ENCODE results near the gene CUX1. TPM values are rescaled to one million over a fixed set of nuclear protein-coding genes. Genes with fewer than 3 reads are reported as not detected.
"Not testable (repeated sequence)": the region's sequence is repeated elsewhere in the genome, so short reads cannot be mapped to it uniquely, and the experiment has no call there.

The CUX1 gene
- total RNA-seq, 2 donors from 2014 or later, result 24.7 to 26.2 TPM

DNA sequence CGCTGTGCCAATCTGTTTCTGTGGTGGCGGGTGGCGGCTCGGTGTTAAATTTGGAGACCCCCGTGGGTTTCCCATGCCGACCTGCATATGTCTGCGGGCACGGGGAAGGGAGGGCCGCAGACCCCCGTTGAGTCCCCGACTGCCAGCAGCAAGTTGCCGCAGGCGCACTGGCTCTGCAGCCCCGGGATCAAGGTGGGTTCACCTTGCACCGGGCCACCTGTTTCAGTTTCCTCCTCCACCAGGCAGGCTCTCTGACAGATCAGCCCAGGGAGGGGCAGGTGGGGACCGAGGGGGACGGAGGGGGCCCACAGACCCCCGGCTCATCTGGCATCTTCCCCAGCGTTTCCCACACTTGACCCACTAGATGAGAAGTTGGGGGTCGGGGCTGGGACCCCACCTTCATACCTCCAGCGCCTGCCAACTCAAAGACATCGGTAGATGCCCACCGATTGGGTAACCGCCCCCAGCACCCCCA is 95.9 kb downstream of the CUX1 start:
- Mint-ChIP-seq H3K9me3 (no peaks in the 10 kb centered on the region), H3K4me1 (ENCODE audit: low read depth) (peaks cover 4% of the 10 kb centered on the region), H3K27ac (no peak overlapping the region)

DNA sequence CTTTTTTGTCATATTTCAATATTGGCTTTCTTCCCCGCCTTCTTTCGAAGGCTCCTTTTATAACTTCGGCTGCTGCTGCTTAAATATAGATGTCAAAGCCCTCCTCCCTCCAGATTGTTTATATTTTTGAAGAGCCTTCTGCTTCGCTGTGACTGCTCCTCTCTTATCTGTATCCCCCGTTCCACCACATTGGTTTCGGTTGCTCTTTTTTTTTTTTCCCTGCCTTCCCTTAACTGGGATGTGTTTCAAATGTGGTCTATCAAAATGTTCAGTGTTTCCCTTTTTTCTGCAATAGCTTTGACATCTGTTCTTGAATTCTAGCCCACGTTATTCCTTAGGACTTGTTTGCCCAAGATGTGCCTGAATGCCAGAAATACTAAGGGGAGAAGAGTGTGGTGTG is 96.4 kb downstream of the CUX1 start:
- H3K4me1 Mint-ChIP-seq (ENCODE audit: low read depth), result peaks cover 4% of the 10 kb centered on the region
- peaks cover 0 to 2% of the 10 kb centered on the region in 2 donors for H3K36me3 Mint-ChIP-seq (ENCODE audit: insufficient read depth in 2 of 2)
- no peak for DNase-seq
- H3K27ac Mint-ChIP-seq, result no peak overlapping the region
- no peaks in the 10 kb centered on the region for H3K27me3 Mint-ChIP-seq (ENCODE audit: low read depth)
- H3K9me3 Mint-ChIP-seq, result no peaks in the 10 kb centered on the region
- H3K4me3 Mint-ChIP-seq, result no peak overlapping the region
- ATAC-seq (replicated peaks in 1 of 2), result no peak

More for the DNA sequence above, 95.9 kb downstream of the CUX1 start:
- Mint-ChIP-seq H3K36me3 (ENCODE audit: insufficient read depth in 2 of 2) (peaks cover 0 to 2% of the 10 kb centered on the region in 2 donors), H3K4me3 (no peak overlapping the region), H3K27me3 (ENCODE audit: low read depth) (no peaks in the 10 kb centered on the region)
- ATAC-seq (replicated peaks in 1 of 2), result no peak
- DNase-seq, result no peak

DNA sequence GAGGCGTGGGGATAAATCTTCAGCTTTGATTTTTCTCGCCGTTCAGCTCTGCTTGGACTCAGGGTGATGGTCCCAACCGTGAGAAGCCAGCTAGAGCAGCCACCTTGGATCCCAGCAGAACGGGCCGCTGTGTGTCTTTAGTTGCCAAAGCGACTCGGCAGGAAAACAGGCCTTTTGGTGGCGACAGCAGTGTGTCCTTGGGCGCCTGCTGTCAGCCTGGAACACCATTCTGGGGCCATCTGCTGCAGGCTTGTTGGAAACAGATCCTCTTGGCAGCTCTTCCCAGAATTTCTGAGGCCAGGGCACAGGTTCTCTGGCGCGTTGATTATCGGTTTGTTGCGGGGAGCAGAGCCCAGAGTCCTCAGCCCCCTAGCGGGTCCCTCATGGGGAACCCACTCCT is 97.6 kb downstream of the CUX1 start:
- Mint-ChIP-seq H3K27ac (no peak overlapping the region), H3K4me3 (no peak overlapping the region), H3K4me1 (ENCODE audit: low read depth) (peaks cover 9% of the 10 kb centered on the region), H3K36me3 (ENCODE audit: insufficient read depth in 2 of 2) (peaks cover 0 to 2% of the 10 kb centered on the region in 2 donors), H3K9me3 (no peaks in the 10 kb centered on the region), H3K27me3 (ENCODE audit: low read depth) (no peaks in the 10 kb centered on the region)
- ATAC-seq (replicated peaks in 1 of 2), result no peak
- no peak for DNase-seq

DNA sequence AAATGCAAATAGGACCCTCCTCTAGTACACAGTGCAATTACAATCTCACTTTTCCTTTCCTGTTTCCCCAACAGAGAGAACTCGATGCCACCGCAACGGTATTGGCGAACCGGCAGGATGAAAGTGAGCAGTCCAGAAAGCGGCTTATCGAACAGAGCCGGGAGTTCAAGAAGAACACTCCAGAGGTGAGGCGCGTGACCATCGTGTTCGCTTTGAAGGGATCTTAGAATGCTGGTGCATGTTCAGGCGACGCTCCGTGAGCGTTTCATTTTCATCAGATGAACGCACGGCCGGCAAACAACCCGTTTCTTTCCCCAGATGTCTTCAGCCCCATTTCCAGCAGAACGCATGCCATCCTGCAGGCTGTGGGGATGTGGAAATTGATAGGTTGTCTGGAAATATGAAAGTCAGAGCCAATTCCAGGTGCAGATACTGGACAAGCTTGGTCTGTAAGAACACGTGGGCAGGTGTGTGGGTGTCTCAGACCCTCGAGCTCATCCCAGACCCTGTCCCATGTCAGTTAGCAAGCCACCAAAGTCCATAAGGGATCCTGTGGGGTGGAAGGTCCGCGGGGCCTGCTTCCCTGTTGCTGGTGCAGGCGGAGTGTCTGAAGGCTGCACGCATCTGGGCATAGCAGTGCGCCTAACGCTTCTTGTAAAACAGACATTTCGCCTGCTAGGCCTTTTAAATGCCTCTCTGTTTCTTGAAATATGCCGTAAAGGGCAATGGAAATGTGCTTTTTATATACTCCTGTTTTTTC is 98.8 kb downstream of the CUX1 start:
- no peak overlapping the region for H3K27ac Mint-ChIP-seq
- H3K4me1 Mint-ChIP-seq (ENCODE audit: low read depth), result peaks cover 9% of the 10 kb centered on the region
- no peak for ATAC-seq (replicated peaks in 1 of 2)

DNA sequence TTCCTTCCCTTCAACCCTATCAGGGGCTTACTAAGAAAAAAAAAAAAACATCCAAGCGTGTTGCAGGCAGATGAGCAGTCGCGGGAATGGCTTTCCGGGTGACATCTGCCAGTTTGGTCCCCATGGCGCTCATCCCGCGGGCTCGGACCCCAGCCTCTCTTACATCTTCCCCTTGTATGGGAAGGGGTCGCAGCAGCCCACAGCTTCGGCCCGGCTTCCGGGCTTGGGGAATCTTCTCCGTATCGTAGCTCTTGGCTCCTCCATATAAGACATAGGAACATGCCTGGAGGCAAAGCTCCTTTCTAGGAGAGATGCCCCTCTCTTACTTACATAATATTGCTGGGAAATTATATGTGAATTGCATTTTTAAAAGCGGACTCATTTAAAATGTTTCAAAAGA is 99.5 kb downstream of the CUX1 start:
- H3K36me3 Mint-ChIP-seq (ENCODE audit: insufficient read depth in 2 of 2), result peaks cover 0 to 2% of the 10 kb centered on the region in 2 donors
- no peak for ATAC-seq (replicated peaks in 1 of 2)
- H3K4me1 Mint-ChIP-seq (ENCODE audit: low read depth), result peaks cover 9% of the 10 kb centered on the region
- H3K27me3 Mint-ChIP-seq (ENCODE audit: low read depth), result no peaks in the 10 kb centered on the region
- H3K9me3 Mint-ChIP-seq, result no peaks in the 10 kb centered on the region
- H3K4me3 Mint-ChIP-seq, result no peak overlapping the region
- DNase-seq, result no peak
- no peak overlapping the region for H3K27ac Mint-ChIP-seq

More for the DNA sequence above, 98.8 kb downstream of the CUX1 start:
- H3K27me3 Mint-ChIP-seq (ENCODE audit: low read depth), result no peaks in the 10 kb centered on the region
- no peaks in the 10 kb centered on the region for H3K9me3 Mint-ChIP-seq
- DNase-seq, result no peak
- H3K36me3 Mint-ChIP-seq (ENCODE audit: insufficient read depth in 2 of 2), result peaks cover 0 to 2% of the 10 kb centered on the region in 2 donors
- no peak overlapping the region for H3K4me3 Mint-ChIP-seq

DNA sequence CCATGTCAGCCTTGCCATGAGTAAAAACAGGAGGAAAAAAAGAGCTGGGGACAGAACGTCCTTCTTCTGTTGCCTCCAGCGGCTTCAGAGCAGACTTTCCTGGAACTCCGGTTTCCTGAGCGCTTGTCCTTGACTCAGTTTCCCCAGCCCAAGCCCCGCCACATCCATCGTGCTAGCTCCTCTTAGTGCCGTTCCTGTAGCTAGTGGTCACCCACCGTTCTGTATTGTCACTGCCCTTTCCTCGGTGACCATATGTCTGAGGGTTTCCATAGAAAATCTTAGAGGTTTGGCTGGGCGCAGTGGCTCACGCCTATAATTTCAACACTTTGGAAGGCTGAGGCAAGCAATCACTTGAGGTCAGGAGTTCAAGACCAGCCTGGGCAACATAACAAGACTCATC is 100.1 kb downstream of the CUX1 start:
- Mint-ChIP-seq H3K4me1 (ENCODE audit: low read depth) (peaks cover 8% of the 10 kb centered on the region), H3K4me3 (no peak overlapping the region), H3K27ac (no peak overlapping the region), H3K36me3 (ENCODE audit: insufficient read depth in 2 of 2) (peaks cover 0 to 2% of the 10 kb centered on the region in 2 donors), H3K27me3 (ENCODE audit: low read depth) (no peaks in the 10 kb centered on the region), H3K9me3 (no peaks in the 10 kb centered on the region)
- no peak for ATAC-seq (replicated peaks in 1 of 2)
- no peak for DNase-seq

DNA sequence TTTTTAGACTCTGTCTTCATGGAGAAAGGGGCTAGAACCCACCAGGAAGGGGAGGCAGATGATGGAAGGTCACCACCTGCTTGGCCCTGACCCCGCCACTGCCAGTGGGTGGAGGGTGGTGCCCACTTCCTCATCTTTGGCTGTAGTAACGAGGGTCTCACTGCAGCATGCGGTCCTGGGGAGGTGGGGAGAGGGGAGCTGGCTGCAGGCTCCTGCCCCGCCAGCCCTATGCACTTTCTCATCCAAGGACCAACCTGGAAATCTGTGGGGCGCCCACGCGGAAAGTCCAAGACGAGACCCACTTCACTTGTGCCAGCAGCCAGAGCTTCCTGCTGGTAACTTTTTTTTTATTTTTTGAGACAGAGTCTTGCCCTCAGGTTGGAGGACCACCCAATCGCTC is 101.0 kb downstream of the CUX1 start:
- peaks cover 4% of the 10 kb centered on the region for H3K4me1 Mint-ChIP-seq (ENCODE audit: low read depth)
- ATAC-seq (replicated peaks in 1 of 2) (no peak), DNase-seq (no peak)
- H3K36me3 Mint-ChIP-seq (ENCODE audit: insufficient read depth in 2 of 2), result peaks cover 0 to 2% of the 10 kb centered on the region in 2 donors
- H3K27me3 Mint-ChIP-seq (ENCODE audit: low read depth), result no peaks in the 10 kb centered on the region
- H3K27ac Mint-ChIP-seq, result no peak overlapping the region
- no peaks in the 10 kb centered on the region for H3K9me3 Mint-ChIP-seq
- H3K4me3 Mint-ChIP-seq, result no peak overlapping the region

DNA sequence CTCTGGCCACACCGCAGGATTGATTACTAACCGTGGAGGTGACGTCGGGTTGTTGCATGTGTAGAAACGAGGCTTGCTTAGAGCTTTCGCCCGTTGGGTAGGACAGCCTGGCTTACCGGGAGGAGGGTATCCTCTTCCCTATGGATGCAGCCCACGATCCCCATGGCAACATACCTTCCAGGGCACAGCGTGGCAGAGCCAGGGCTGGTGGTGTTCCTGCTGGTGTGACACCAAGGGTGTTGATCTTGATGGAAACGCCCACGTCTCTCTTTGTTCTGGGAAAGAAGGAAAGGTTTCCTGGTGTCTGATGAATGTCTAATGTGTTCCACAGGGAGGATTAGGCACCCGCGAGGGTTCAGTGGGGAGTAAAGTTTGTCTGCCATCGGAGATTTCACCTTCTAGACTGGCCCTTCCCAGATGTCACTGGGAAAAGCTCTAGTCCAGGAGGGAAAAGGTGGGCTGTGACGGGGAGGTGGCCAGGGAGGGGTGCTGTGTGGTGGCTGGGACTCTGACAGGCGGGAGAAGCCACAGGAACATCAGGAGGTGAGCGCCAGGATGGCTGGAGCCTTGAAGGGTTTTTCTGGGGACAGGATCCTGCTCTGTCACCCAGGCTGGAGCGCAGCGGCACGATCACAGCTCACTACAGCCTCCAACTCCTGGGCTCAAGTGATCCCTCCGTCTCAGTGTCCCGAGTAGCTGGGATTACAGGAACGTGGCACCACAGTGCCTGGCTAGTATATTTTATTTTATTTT is 102.1 kb downstream of the CUX1 start:
- Mint-ChIP-seq H3K9me3 (no peaks in the 10 kb centered on the region), H3K4me1 (ENCODE audit: low read depth) (peaks cover 10% of the 10 kb centered on the region), H3K27me3 (ENCODE audit: low read depth) (no peaks in the 10 kb centered on the region), H3K4me3 (no peak overlapping the region), H3K36me3 (ENCODE audit: insufficient read depth in 2 of 2) (peaks cover 0 to 2% of the 10 kb centered on the region in 2 donors), H3K27ac (no peak overlapping the region)
- no peak for DNase-seq
- ATAC-seq (replicated peaks in 1 of 2), result no peak

DNA sequence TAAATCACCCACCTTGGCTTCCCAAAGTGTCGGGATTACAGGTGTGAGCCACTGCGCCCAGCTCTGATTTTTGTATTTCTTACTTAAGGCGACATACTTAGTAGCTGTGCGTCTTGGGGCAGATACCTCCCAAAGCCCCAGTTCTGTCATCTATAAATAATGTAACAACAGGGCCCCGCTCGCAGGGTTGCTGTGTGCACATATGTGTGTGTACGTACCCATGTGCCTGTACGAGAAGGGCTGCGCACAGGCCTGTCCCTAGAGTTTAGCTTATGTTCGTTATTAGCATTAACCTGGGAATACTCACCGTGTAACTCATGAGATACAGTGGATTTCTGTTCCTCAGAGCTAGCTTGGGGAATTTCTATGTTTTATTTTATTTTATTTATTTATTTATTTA is 103.6 kb downstream of the CUX1 start:
- no peak for ATAC-seq (replicated peaks in 1 of 2)
- Mint-ChIP-seq H3K36me3 (ENCODE audit: insufficient read depth in 2 of 2) (peaks cover 0 to 2% of the 10 kb centered on the region in 2 donors), H3K4me1 (ENCODE audit: low read depth) (peaks cover 10% of the 10 kb centered on the region), H3K9me3 (no peaks in the 10 kb centered on the region), H3K27ac (no peak overlapping the region), H3K4me3 (no peak overlapping the region), H3K27me3 (ENCODE audit: low read depth) (no peaks in the 10 kb centered on the region)
- no peak for DNase-seq

DNA sequence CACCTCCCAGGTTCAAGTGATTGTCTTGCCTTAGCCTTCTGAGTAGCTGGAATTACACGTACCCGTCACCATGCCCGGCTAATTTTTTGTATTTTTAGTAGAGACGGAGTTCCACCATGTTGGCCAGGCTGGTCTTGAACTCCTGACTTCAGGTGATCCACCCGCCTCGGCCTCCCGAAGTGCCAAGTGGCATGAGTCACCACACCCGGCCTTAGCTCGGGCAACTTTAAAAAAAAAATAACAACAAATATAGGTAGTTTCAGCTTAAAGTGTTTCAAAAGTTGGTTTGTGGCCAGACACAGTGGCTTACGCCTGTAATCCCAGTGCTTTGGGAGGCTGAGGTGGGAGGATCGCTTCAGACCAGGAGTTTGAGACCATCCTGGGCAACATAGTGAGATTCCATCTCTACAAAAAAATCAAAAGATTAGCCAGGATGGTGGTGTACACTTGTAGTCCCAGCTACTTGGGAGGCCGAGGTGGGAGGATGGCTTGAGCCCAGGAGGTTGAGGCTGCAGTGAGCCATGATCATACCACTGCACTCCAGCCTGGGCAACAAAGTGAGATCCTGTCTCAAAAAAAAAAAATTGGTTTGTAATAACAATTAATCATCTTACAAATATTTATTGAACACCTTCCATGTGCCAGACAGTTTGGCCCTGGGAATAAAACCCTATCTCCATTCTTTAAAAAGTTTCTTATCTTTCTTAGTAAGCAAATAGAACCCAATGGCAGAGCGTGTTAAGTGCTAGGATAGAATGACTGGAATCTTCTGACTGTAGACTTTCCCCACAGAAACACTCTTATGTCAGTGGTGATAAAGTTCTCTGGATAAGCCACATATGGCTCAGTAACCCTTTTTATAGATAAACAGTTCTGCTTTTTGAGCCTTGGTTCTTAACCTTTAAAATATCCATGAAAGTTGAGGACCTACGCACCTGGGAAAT is 104.4 kb downstream of the CUX1 start:
- DNase-seq; H3K4me3 Mint-ChIP-seq; H3K27ac Mint-ChIP-seq; H3K9me3 Mint-ChIP-seq; H3K27me3 Mint-ChIP-seq (ENCODE audit: low read depth); ATAC-seq (replicated peaks in 1 of 2); H3K36me3 Mint-ChIP-seq (ENCODE audit: insufficient read depth in 2 of 2): not testable (repeated sequence)
- H3K4me1 Mint-ChIP-seq (ENCODE audit: low read depth), result peaks cover 10% of the 10 kb centered on the region

DNA sequence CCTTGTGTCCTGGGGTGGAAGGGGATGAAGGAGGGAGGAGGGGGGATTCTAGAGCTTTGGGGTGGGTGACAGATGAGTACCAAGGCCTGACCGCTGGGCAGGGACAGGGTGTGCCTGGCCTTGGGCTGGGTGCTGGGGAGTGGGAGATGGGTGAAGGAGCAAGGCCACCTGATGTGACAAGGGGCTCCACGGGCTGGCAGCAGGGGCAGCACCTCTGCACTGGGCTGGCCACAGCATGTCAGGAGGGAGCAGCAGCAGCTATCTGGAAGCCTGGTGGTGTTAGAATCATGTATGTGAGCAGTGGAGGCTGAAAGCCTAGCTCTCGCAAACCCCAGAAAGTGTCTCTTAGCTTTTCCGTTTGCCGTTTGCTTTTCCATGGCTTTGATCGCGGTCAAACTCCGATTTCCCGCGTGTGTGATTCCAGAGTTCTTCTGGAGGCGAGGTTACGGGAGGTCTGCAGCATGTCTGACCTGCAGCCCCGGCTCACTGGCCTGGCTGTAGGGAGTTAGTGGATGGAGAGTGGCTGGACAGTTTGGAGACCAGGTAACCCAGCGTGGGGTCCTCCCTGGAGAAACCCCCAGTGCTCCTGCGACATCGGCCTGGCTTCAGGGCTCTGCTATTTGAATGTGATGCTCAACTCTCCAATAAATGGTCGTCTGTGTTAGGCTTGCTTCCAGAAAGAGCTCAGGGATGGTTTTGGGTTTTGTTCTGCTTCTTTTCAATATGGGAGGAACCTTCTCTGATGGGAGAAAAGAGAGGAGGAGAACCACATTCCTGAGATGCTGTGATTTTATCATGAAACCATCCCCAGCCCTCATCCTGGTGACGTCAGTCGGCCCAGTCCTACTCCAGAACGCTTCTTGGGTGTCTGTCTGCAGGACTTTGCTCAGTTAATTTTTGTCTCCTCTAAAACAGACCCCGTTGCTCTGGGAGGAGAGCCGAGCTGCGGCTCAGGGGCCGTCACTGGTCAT is 105.5 kb downstream of the CUX1 start:
- H3K4me3 Mint-ChIP-seq, result no peak overlapping the region
- ATAC-seq (replicated peaks in 1 of 2), result no peak
- peaks cover 10% of the 10 kb centered on the region for H3K4me1 Mint-ChIP-seq (ENCODE audit: low read depth)
- no peaks in the 10 kb centered on the region for H3K27me3 Mint-ChIP-seq (ENCODE audit: low read depth)
- no peaks in the 10 kb centered on the region for H3K36me3 Mint-ChIP-seq (ENCODE audit: insufficient read depth in 2 of 2)
- no peak overlapping the region for H3K27ac Mint-ChIP-seq
- DNase-seq, result no peak
- no peaks in the 10 kb centered on the region for H3K9me3 Mint-ChIP-seq

DNA sequence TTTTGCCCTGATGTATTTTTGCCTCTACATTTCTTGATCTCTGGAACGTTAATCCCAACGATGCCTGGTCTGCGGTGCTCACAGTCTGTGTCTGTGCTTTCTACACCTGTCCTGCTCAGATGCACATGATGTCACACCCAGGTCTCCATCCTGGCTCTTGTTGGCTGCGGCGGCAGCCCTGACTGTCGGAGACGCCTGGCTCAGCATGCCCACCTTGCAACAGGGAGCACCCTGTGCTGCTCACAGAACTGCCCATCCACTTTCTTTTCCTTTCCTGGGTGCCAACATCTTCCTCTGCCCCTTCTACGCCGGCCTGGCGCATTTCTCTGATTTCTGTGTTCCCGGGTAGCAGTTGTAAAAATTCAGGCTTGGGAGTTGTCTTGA is 106.2 kb downstream of the CUX1 start:
- DNase-seq (no peak), ATAC-seq (replicated peaks in 1 of 2) (no peak)
- H3K4me1 Mint-ChIP-seq (ENCODE audit: low read depth), result peaks cover 10% of the 10 kb centered on the region
- H3K36me3 Mint-ChIP-seq (ENCODE audit: insufficient read depth in 2 of 2), result no peaks in the 10 kb centered on the region
- H3K27ac Mint-ChIP-seq, result no peak overlapping the region
- no peaks in the 10 kb centered on the region for H3K27me3 Mint-ChIP-seq (ENCODE audit: low read depth)
- no peaks in the 10 kb centered on the region for H3K9me3 Mint-ChIP-seq
- no peak overlapping the region for H3K4me3 Mint-ChIP-seq
